GM12872 (cell line): ENCODE data around the gene CKLF.

Experiments
- CTCF ChIP-seq: IDR thresholded peaks from 3 replicates; pipeline ENCODE4 v1.5.1; 2011; ENCODE audit warnings: low read depth, mild to moderate bottlenecking, low read length, moderate library complexity; ENCODE audit not compliant: insufficient read depth

The CKLF gene

GRCh38 chr16:66521951-66522771, 30.2 kb upstream of the CKLF start:
- no peak for TF ChIP-seq CTCF

GRCh38 chr16:66522816-66523590, 29.4 kb upstream of the CKLF start:
- TF ChIP-seq CTCF, result no peak

GRCh38 chr16:66523861-66524354, 28.5 kb upstream of the CKLF start:
- TF ChIP-seq CTCF, result no peak

GRCh38 chr16:66524601-66525164, 27.7 kb upstream of the CKLF start:
- peak; percentile 29; the same call in 2 of the 3 replicates for TF ChIP-seq CTCF

- TF ChIP-seq CTCF, result no peak
Measured at GRCh38 chr16:66525396-66526180, 26.8 kb upstream of the CKLF start.

- TF ChIP-seq CTCF, result no peak
Measured at GRCh38 chr16:66528294-66528693, 24.1 kb upstream of the CKLF start.
